A549 (cell line): ENCODE measurements around the gene GATA5.

Source experiments
- CEBPB ChIP-seq, 2 experiments: fragments of >200 bp in 1 of 2; sonication (Bioruptor Twin) in 1 of 2; formaldehyde crosslinking in 1 of 2; IDR thresholded peaks; 2 replicates each; pipeline ENCODE4 v1.6.1; 2012 to 2016
- EHMT2 ChIP-seq: fragments of 200-600 bp; sonication (generic); IDR thresholded peaks from 2 replicates; pipeline ENCODE4 v1.6.1; 2016; ENCODE audit warnings: antibody characterized with exemption, low read depth, mild to moderate bottlenecking, moderate library complexity
- EP300 ChIP-seq, 2 experiments: fragments of >200 bp; sonication (Bioruptor Twin); formaldehyde crosslinking; IDR thresholded peaks; 2 replicates in 1 of 2; 3 replicates in 1 of 2; pipeline ENCODE4 v1.6.1; 2016 to 2017
- NFE2L2 ChIP-seq: fragments of 150-350 bp; conservative IDR thresholded peaks from 2 replicates; pipeline ENCODE4 v1.6.1; 2014; ENCODE audit warnings: low read length
- POLR2A ChIP-seq: IDR thresholded peaks from 2 replicates; pipeline ENCODE4 v1.6.1; 2012; ENCODE audit warnings: mild to moderate bottlenecking, low read length
- RAD21 ChIP-seq, 2 experiments: fragments of >200 bp in 1 of 2; sonication (Bioruptor Twin) in 1 of 2; formaldehyde crosslinking in 1 of 2; IDR thresholded peaks in 1 of 2; conservative IDR thresholded peaks in 1 of 2; 2 replicates in 1 of 2; 3 replicates in 1 of 2; pipeline ENCODE4 v1.6.1; 2012 to 2018; ENCODE audit warnings: inconsistent platforms in 1 of 2
- RFX5 ChIP-seq: fragments of 450-650 bp; IDR thresholded peaks from 2 replicates; pipeline ENCODE4 v1.7.1; 2014; ENCODE audit warnings: antibody characterized with exemption, mild to moderate bottlenecking, moderate library complexity
- SMC3 ChIP-seq: fragments of >200 bp; sonication (Bioruptor Twin); formaldehyde crosslinking; IDR thresholded peaks from 3 replicates; pipeline ENCODE4 v1.6.1; 2018; ENCODE audit warnings: inconsistent platforms
- TP53 ChIP-seq: fragments of 250-450 bp; sonication (Bioruptor Pico); IDR thresholded peaks from 2 replicates; pipeline ENCODE4 v1.5.0; 2021; ENCODE audit warnings: mild to moderate bottlenecking, moderate library complexity
- TF ChIP-seq, protein P1 (sequence below): fragments of >200 bp; sonication (Bioruptor Twin); formaldehyde crosslinking; IDR thresholded peaks from 3 replicates; pipeline ENCODE4 v1.5.1; 2016
- TF ChIP-seq, protein P2 (sequence below): fragments of 200-600 bp; sonication (generic); IDR thresholded peaks from 2 replicates; pipeline ENCODE4 v1.6.1; 2016; ENCODE audit warnings: antibody characterized with exemption, mild to moderate bottlenecking, moderate library complexity

DNA sequence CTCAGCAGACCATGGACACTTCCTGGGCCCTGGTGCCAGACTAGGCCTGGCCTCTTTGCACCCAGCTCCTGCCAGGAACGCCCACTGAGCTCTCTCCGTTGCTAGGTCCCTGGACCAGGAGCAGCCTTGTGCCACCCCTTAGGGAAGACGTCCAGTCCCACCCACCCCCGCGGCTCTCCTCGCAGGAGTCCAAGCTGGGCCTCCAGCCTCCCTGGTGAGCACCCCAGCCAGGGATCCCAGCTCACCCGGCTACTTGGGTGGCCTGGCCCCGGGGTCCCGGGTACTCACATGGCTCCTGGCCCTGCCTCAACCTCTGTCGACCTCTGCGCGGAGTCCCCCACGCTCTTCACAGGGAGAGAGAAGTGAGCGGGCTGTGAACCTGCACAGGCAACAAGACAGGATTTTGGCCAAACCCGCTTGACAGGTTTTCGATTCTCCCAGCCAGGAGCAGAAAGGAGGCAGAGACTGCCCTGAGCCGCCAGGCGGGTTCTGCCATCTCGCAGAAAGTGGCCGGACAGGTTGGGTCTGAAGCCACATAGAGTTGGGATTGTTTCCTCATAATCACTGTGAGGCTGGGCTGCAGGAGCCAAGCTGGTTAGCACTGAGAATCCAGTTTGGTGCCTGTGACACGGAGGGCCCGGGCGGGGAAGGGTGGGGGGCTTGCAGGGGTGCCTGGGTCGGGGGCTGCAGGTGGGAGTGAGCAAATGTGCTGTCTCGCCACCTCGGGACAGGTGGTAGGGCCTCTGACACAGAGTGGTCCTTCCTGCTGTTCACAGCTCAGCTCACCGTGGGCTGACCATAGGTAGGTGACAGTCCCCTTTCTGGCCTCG, 48.4 kb downstream of the GATA5 start, which contains the start of gene RBBP8NL:
- TF ChIP-seq, protein P1, sequence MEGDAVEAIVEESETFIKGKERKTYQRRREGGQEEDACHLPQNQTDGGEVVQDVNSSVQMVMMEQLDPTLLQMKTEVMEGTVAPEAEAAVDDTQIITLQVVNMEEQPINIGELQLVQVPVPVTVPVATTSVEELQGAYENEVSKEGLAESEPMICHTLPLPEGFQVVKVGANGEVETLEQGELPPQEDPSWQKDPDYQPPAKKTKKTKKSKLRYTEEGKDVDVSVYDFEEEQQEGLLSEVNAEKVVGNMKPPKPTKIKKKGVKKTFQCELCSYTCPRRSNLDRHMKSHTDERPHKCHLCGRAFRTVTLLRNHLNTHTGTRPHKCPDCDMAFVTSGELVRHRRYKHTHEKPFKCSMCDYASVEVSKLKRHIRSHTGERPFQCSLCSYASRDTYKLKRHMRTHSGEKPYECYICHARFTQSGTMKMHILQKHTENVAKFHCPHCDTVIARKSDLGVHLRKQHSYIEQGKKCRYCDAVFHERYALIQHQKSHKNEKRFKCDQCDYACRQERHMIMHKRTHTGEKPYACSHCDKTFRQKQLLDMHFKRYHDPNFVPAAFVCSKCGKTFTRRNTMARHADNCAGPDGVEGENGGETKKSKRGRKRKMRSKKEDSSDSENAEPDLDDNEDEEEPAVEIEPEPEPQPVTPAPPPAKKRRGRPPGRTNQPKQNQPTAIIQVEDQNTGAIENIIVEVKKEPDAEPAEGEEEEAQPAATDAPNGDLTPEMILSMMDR = no peak
- TF ChIP-seq, protein P2, sequence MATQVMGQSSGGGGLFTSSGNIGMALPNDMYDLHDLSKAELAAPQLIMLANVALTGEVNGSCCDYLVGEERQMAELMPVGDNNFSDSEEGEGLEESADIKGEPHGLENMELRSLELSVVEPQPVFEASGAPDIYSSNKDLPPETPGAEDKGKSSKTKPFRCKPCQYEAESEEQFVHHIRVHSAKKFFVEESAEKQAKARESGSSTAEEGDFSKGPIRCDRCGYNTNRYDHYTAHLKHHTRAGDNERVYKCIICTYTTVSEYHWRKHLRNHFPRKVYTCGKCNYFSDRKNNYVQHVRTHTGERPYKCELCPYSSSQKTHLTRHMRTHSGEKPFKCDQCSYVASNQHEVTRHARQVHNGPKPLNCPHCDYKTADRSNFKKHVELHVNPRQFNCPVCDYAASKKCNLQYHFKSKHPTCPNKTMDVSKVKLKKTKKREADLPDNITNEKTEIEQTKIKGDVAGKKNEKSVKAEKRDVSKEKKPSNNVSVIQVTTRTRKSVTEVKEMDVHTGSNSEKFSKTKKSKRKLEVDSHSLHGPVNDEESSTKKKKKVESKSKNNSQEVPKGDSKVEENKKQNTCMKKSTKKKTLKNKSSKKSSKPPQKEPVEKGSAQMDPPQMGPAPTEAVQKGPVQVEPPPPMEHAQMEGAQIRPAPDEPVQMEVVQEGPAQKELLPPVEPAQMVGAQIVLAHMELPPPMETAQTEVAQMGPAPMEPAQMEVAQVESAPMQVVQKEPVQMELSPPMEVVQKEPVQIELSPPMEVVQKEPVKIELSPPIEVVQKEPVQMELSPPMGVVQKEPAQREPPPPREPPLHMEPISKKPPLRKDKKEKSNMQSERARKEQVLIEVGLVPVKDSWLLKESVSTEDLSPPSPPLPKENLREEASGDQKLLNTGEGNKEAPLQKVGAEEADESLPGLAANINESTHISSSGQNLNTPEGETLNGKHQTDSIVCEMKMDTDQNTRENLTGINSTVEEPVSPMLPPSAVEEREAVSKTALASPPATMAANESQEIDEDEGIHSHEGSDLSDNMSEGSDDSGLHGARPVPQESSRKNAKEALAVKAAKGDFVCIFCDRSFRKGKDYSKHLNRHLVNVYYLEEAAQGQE = no peak
- TF ChIP-seq CEBPB (IDR thresholded peaks at IDR 0.05) = no peak
- TF ChIP-seq EP300 (IDR thresholded peaks at IDR 0.05) = no peak
- TF ChIP-seq SMC3 = no peak
- no peak for TF ChIP-seq POLR2A
- TF ChIP-seq TP53 = no peak
- no peak for TF ChIP-seq RFX5
- TF ChIP-seq EHMT2 = no peak
- TF ChIP-seq RAD21 (conservative IDR thresholded peaks at IDR 0.05 in 1 of 2, IDR thresholded peaks at IDR 0.05 in 1 of 2) = no peak
- TF ChIP-seq NFE2L2 = no peak
